Hematopoietic multipotent progenitor cell treated with erythropoietin and hydrocortisone succinate and interleukin-3 and kit ligand, for 6 days (in vitro differentiated cells): ENCODE data around the gene NDUFB10.

Experiments used
- DNase-seq: peaks from one replicate; pipeline ENCODE4 v3.0.0-alpha.2; 2015

The NDUFB10 gene

DNA sequence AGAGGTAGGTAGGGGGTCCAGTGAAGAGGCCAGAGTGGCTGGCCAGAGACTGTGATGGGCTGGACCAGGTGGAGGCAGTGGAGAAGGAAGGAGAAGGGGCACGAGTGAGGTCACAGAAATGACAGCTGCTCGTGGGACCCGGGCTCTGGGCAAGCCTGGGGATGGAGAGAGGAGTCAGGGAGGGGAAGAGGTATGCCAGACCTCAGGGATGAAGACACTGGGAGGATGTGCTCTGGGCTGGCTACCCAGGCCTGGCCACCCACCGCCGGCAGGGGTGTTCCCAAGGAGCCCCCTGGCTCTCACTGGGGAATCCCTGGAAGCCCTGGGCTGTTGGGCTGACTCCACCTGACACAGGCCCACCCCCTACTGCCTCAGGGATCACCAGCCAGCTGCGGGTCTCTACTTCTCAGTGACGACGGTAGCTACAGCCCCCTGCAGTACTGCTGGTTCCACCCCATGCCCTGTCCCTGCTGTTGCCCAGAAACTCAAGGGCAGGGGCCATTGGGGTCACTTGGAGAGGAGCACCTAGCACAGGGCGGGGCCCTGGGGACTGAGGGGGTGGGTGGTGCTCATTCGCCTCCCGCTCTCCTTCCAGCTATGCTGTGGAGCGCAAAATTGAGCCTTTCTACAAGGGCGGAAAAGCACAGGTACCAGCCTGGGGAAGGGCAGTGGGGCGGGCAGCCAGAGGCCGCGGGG, 14.3 kb downstream of the NDUFB10 start:
- DNase-seq: no peak

- DNase-seq: no peak
Measured at GRCh38 chr16:1974157-1975070, 15.1 kb downstream of the NDUFB10 start.

DNA sequence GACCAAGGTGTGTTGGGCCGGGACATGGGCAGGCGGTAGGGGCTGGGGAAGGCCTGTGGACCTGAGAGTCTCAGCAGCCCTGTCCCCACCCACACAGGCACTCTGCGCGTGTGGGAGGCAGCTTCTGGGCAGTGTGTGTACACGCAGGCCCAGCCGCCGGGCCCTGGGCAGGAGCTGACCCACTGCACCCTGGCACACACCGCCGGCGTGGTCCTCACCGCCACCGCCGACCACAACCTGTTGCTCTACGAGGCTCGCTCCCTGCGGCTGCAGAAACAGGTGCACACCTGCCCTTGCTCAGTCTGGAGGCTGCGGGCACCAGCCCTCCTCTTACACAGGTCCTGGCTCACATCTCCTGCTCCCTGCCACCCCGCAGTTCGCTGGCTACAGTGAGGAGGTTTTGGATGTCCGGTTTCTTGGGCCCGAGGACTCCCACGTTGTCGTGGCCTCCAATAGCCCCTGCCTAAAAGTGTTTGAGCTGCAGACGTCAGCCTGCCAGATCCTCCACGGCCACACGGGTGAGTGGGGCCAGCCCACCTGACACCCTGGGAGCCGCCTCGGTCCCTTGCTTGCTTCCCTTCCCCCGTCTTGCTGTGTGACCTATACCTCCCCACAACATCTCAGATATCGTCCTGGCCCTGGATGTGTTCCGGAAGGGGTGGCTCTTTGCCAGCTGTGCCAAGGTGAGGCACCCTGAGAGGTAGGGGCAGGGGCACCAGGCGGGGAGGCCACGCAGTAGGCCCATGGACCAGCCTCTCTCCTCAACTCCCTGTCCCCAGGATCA, 16.3 kb downstream of the NDUFB10 start:
- DNase-seq: no peak

- no peak for DNase-seq
Measured at GRCh38 chr16:1976216-1976520, 16.8 kb downstream of the NDUFB10 start.

DNA sequence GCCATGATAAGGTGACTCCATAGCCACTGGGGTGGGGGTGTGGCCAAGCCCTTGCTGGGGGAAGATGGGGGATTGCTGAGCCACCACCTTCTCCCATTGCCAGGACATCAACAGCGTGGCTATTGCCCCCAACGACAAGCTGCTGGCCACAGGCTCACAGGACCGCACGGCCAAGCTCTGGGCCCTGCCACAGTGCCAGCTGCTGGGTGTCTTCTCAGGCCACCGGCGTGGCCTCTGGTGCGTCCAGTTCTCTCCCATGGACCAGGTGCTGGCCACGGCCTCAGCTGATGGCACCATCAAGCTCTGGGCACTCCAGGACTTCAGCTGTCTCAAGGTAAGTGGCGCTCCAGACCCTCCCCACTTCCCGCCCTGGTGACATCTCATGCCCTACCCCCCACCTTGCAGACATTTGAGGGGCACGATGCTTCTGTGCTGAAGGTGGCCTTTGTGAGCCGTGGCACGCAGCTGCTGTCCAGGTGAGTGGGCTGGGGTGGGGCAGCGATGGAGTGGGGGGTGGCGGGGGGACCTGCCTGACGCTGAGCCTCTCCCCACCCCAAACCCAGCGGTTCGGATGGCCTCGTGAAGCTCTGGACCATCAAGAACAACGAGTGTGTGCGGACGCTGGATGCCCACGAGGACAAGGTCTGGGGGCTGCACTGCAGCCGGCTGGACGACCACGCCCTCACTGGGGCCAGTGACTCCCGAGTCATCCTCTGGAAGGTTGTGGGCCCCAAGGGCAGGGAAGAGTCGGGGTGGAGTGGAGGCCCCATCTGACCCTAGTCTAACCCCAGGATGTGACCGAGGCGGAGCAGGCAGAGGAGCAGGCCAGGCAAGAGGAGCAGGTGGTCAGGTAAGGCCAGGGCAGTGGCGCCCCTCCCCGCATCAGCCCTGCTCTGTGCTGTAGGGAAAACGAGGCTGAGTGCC, 17.9 kb downstream of the NDUFB10 start:
- no peak for DNase-seq

DNA sequence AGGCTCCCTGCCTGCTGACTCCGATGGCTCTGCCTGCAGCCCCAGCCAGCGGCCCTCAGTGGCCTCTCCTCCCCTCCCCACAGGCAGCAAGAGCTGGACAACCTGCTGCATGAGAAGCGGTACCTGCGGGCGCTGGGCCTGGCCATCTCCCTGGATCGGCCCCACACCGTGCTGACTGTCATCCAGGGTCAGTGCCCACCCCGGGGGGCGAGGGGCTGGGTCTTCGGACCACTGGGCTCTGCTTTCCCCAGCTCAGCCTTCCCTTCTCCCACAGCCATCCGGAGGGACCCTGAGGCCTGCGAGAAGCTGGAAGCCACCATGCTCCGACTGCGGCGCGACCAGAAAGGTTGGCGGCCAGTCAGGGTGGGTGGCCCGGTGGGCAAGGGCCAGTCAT, 18.5 kb downstream of the NDUFB10 start:
- no peak for DNase-seq

GRCh38 chr16:1978476-1979120, 19.3 kb downstream of the NDUFB10 start:
- DNase-seq: no peak

GRCh38 chr16:1979271-1980029, 20.1 kb downstream of the NDUFB10 start:
- DNase-seq: no peak

DNA sequence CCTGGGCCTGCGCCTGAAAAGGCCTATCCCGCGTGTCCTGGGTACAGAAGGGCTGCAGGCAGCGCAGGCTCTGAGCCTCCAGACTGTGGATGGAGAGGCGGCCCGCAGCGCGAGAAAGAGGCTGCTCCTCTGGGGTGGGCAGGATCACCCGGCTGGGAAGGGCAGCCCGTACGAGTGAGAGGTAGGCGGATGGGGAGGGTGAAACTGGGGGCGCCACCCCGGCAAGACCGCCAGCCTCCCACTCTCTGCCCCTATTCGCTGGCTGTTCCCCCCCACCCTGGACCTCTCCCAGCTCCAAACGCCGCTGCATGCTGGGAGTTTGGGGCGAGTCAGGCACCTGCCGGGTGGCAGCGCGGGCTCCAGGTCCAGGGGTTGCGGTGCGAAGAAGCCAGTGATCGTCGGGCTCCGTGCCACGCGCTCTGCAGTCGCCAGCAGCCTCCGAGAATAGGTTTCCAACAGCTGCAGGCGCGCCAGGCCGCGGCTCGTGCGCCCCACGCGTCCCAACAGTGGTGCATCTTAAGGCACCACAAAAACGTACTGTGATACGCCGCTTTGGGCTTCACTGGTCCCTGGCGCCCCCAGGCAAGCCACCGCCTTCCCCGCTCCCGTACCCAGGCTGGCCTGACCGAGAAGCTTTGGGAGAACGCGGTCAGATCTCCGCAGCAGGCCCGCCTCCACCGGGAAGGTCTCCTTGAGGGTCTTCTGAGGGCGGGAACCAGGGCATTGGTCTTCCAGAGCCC, 20.9 kb downstream of the NDUFB10 start:
- peak; percentile 38 for DNase-seq

GRCh38 chr16:1980770-1981087, 21.4 kb downstream of the NDUFB10 start:
- DNase-seq: no peak

- peak; percentile 27 for DNase-seq
Measured at GRCh38 chr16:1981398-1981836, 22.1 kb downstream of the NDUFB10 start, which contains the start of gene NOXO1. NOXO1 (minus strand) TSS chr16:1981469; CDS start chr16:1981179, 290 bp downstream.

DNA sequence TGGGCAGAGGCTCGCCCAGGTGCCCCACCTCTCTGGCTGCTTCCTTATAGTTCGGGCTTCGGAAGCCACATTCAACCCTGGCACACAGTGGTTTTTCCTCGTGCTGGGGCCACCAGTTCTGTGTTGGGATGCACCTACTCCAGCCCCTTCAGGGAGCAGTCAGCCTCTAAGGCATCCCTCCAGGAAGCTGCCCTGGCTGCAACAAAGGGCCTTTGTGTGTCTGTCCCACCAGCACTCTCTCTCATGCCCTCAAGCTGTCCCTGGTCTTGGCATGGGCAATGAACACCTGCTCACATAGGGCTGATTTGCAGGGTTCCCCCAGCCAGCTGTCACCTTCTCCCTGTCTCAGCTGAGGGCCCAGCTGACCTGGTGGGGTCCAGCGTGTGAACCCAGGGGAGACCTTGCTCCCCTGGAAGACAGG, 22.7 kb downstream of the NDUFB10 start:
- no peak for DNase-seq

- no peak for DNase-seq
Measured at GRCh38 chr16:1982991-1983543, 23.7 kb downstream of the NDUFB10 start.

- DNase-seq: peak; percentile 89
Measured at GRCh38 chr16:1983544-1984346, 24.4 kb downstream of the NDUFB10 start, which contains the start of gene GFER. GFER (plus strand) TSS chr16:1984193; CDS start chr16:1984219, 26 bp downstream.

- peak; percentile 49 for DNase-seq
Measured at GRCh38 chr16:1984347-1985225, 25.2 kb downstream of the NDUFB10 start.

- DNase-seq: no peak
Measured at GRCh38 chr16:1985466-1986150, 26.3 kb downstream of the NDUFB10 start.

- DNase-seq: no peak
Measured at GRCh38 chr16:1987198-1987597, 27.9 kb downstream of the NDUFB10 start.
